GM12878 (cell line): ENCODE data around the gene SIT1. TPM values are rescaled to one million over a fixed set of nuclear protein-coding genes. Genes with fewer than 3 reads are reported as not detected.

ENCODE experiments used
- ATF7 ChIP-seq: fragments of 450-650 bp; IDR thresholded peaks from 2 replicates; pipeline ENCODE4 v1.6.1; 2016; ENCODE audit warnings: low read depth, mild to moderate bottlenecking
- BCL11A ChIP-seq: IDR thresholded peaks from 2 replicates; pipeline ENCODE4 v1.6.1; 2011; ENCODE audit warnings: low read depth, low read length
- CBX5 ChIP-seq: sonication (generic); IDR thresholded peaks from 2 replicates; pipeline ENCODE4 v1.6.1; 2016; ENCODE audit warnings: low read depth, moderate library complexity, mild to moderate bottlenecking, inconsistent platforms
- CHD2 ChIP-seq: IDR thresholded peaks from 2 replicates; pipeline ENCODE4 v1.6.1; 2011; ENCODE audit warnings: low read depth, low read length, improper control_type of control experiment, borderline replicate concordance
- CREM ChIP-seq: IDR thresholded peaks from 2 replicates; pipeline ENCODE4 v1.6.1; 2014; ENCODE audit warnings: antibody characterized with exemption, low read depth
- EZH2 ChIP-seq: IDR thresholded peaks from 2 replicates; pipeline ENCODE4 v1.6.1; 2012; ENCODE audit warnings: low read depth, mild to moderate bottlenecking, control low read depth, inconsistent platforms, low read length, borderline replicate concordance; ENCODE audit not compliant: control insufficient read depth
- GABPA ChIP-seq: IDR thresholded peaks from 2 replicates; pipeline ENCODE4 v1.6.1; 2014; ENCODE audit warnings: antibody characterized with exemption, low read depth, mild to moderate bottlenecking, inconsistent platforms
- KAT2A ChIP-seq: conservative IDR thresholded peaks from 2 replicates; pipeline ENCODE4 v1.6.1; 2011; ENCODE audit warnings: low read depth, low read length; ENCODE audit not compliant: control insufficient read depth
- KLF5 ChIP-seq: fragments of 450-650 bp; IDR thresholded peaks from 2 replicates; pipeline ENCODE4 v1.6.1; 2014; ENCODE audit warnings: mild to moderate bottlenecking; ENCODE audit not compliant: partially characterized antibody
- RAD51 ChIP-seq: fragments of 450-650 bp; IDR thresholded peaks from 2 replicates; pipeline ENCODE4 v1.6.1; 2016; ENCODE audit warnings: moderate library complexity, mild to moderate bottlenecking, inconsistent platforms
- RUNX3 ChIP-seq: IDR thresholded peaks from 2 replicates; pipeline ENCODE4 v1.6.1; 2012; ENCODE audit warnings: low read length, inconsistent platforms
- TCF12 ChIP-seq: IDR thresholded peaks from 2 replicates; pipeline ENCODE4 v1.6.1; 2011; ENCODE audit warnings: low read depth, mild to moderate bottlenecking, low read length
- TCF3 ChIP-seq: IDR thresholded peaks from 2 replicates; pipeline ENCODE4 v1.6.1; 2012; ENCODE audit warnings: low read depth, mild to moderate bottlenecking, low read length, borderline replicate concordance; ENCODE audit not compliant: insufficient read depth
- ZBED1 ChIP-seq: IDR thresholded peaks from 2 replicates; pipeline ENCODE4 v1.6.1; 2016; ENCODE audit warnings: borderline replicate concordance
- ZNF207 ChIP-seq: fragments of 450-650 bp; IDR thresholded peaks from 2 replicates; pipeline ENCODE4 v1.6.1; 2014; ENCODE audit warnings: antibody characterized with exemption, mild to moderate bottlenecking, borderline replicate concordance
- ZNF384 ChIP-seq: IDR thresholded peaks from 2 replicates; pipeline ENCODE4 v1.6.1; 2012; ENCODE audit warnings: low read depth, mild to moderate bottlenecking, low read length, improper control_type of control experiment, borderline replicate concordance
- polyA plus RNA-seq, 11 experiments: library from polyadenylated mRNA; depleted of rRNA in 4 of 11; unstranded in 6 of 11; stranded (reverse) in 5 of 11; fragments of >200 nt; fragmentation: Nextera tagmentation in 4 of 11; fragmentation: Illumina TruSeq in 1 of 11; extraction: Ambion mirVana in 4 of 11; extraction: Trizol in 1 of 11; gene quantifications; 1 replicate in 1 of 11; 2 replicates in 10 of 11; pipeline versions ENCODE4 v1.2.1 to v1.2.3, GENCODE V29; 2011 to 2016; ENCODE audit warnings: inconsistent platforms in 2 of 11, missing spikeins in 2 of 11, low read depth in 1 of 11
- total RNA-seq, 4 experiments: library from RNA; depleted of rRNA in 3 of 4; stranded (reverse); fragments of >200 nt in 3 of 4; fragmentation: Illumina TruSeq in 1 of 4; extraction: Trizol in 1 of 4; gene quantifications; 2 replicates each; pipeline versions ENCODE4 v1.2.1 to v1.2.3, GENCODE V29; 2013 to 2021
- TF ChIP-seq, protein P1 (sequence below): IDR thresholded peaks from 2 replicates; pipeline ENCODE4 v1.6.1; 2012; ENCODE audit warnings: low read depth, low read length, improper control_type of control experiment
- TF ChIP-seq, protein P2 (sequence below): IDR thresholded peaks from 2 replicates; pipeline ENCODE4 v1.6.1; 2011; ENCODE audit warnings: low read depth, mild to moderate bottlenecking, low read length, moderate library complexity, borderline replicate concordance; ENCODE audit errors: extremely low read depth
- TF ChIP-seq, protein P3 (sequence below): fragments of 450-650 bp; IDR thresholded peaks from 2 replicates; pipeline ENCODE4 v1.6.1; 2016; ENCODE audit warnings: mild to moderate bottlenecking
- TF ChIP-seq, protein P4 (sequence below): fragments of 450-650 bp; IDR thresholded peaks from 2 replicates; pipeline ENCODE4 v1.6.1; 2016; ENCODE audit warnings: mild to moderate bottlenecking, moderate library complexity, borderline replicate concordance
- TF ChIP-seq, protein P5 (sequence below): fragments of 150-350 bp; IDR thresholded peaks from 2 replicates; pipeline ENCODE4 v1.6.1; 2014; ENCODE audit warnings: mild to moderate bottlenecking, low read depth, low read length

The SIT1 gene
- total and polyA plus RNA-seq, 10 of the 15 experiments (the other 5 are each of a cell fraction or from before 2014, with no cell fraction given): 0.97 to 137 (median 59.7) TPM

DNA sequence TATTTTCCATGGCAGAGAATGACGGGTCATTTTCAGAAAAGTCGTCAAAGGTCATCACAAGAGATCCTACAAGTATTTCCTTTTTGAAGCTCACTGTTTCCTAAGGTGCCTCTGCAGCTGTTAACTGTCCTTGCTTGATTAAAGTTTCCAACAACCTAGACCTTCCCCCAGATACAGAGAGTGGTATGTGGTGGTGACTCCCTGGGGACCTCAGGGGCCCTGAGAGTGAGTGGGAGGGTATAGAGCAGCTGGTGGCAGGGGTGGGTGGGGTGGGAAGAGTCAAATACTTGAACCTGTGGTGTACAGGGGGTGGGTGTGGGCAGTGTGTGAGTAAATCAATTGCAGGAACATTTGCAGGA lies 31.0 kb downstream of the SIT1 start (continued):
- TF ChIP-seq, protein P1, sequence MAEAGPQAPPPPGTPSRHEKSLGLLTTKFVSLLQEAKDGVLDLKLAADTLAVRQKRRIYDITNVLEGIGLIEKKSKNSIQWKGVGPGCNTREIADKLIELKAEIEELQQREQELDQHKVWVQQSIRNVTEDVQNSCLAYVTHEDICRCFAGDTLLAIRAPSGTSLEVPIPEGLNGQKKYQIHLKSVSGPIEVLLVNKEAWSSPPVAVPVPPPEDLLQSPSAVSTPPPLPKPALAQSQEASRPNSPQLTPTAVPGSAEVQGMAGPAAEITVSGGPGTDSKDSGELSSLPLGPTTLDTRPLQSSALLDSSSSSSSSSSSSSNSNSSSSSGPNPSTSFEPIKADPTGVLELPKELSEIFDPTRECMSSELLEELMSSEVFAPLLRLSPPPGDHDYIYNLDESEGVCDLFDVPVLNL: no peak
- TF ChIP-seq ZNF384 (no peak), KLF5 (no peak), ZBED1 (peak; percentile 36; the same call in 1 of the 2 replicates), GABPA (no peak), CBX5 (no peak), ZNF207 (no peak), RAD51 (0 out of 2 replicates have a peak, but pooled peaks have one; percentile 2), TCF3 (peak; percentile 40; the same call in 1 of the 2 replicates), TCF12 (peak; percentile 78), RUNX3 (peak; percentile 55), KAT2A (no peak), ATF7 (0 out of 2 replicates have a peak, but pooled peaks have one; percentile 39), BCL11A (peak; percentile 68), CHD2 (no peak), CREM (peak; percentile 25; the same call in 1 of the 2 replicates), EZH2 (no peak)
- TF ChIP-seq, protein P2, sequence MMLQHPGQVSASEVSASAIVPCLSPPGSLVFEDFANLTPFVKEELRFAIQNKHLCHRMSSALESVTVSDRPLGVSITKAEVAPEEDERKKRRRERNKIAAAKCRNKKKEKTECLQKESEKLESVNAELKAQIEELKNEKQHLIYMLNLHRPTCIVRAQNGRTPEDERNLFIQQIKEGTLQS: no peak
- TF ChIP-seq, protein P3, sequence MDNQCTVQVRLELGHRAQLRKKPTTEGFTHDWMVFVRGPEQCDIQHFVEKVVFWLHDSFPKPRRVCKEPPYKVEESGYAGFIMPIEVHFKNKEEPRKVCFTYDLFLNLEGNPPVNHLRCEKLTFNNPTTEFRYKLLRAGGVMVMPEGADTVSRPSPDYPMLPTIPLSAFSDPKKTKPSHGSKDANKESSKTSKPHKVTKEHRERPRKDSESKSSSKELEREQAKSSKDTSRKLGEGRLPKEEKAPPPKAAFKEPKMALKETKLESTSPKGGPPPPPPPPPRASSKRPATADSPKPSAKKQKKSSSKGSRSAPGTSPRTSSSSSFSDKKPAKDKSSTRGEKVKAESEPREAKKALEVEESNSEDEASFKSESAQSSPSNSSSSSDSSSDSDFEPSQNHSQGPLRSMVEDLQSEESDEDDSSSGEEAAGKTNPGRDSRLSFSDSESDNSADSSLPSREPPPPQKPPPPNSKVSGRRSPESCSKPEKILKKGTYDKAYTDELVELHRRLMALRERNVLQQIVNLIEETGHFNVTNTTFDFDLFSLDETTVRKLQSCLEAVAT: no peak
- TF ChIP-seq, protein P4, sequence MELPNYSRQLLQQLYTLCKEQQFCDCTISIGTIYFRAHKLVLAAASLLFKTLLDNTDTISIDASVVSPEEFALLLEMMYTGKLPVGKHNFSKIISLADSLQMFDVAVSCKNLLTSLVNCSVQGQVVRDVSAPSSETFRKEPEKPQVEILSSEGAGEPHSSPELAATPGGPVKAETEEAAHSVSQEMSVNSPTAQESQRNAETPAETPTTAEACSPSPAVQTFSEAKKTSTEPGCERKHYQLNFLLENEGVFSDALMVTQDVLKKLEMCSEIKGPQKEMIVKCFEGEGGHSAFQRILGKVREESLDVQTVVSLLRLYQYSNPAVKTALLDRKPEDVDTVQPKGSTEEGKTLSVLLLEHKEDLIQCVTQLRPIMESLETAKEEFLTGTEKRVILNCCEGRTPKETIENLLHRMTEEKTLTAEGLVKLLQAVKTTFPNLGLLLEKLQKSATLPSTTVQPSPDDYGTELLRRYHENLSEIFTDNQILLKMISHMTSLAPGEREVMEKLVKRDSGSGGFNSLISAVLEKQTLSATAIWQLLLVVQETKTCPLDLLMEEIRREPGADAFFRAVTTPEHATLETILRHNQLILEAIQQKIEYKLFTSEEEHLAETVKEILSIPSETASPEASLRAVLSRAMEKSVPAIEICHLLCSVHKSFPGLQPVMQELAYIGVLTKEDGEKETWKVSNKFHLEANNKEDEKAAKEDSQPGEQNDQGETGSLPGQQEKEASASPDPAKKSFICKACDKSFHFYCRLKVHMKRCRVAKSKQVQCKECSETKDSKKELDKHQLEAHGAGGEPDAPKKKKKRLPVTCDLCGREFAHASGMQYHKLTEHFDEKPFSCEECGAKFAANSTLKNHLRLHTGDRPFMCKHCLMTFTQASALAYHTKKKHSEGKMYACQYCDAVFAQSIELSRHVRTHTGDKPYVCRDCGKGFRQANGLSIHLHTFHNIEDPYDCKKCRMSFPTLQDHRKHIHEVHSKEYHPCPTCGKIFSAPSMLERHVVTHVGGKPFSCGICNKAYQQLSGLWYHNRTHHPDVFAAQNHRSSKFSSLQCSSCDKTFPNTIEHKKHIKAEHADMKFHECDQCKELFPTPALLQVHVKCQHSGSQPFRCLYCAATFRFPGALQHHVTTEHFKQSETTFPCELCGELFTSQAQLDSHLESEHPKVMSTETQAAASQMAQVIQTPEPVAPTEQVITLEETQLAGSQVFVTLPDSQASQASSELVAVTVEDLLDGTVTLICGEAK: no peak
- TF ChIP-seq, protein P5, sequence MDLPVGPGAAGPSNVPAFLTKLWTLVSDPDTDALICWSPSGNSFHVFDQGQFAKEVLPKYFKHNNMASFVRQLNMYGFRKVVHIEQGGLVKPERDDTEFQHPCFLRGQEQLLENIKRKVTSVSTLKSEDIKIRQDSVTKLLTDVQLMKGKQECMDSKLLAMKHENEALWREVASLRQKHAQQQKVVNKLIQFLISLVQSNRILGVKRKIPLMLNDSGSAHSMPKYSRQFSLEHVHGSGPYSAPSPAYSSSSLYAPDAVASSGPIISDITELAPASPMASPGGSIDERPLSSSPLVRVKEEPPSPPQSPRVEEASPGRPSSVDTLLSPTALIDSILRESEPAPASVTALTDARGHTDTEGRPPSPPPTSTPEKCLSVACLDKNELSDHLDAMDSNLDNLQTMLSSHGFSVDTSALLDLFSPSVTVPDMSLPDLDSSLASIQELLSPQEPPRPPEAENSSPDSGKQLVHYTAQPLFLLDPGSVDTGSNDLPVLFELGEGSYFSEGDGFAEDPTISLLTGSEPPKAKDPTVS: no peak
